Measurements from ENCODE around the gene EEF1AKMT2. TPM values are rescaled to one million over a fixed set of nuclear protein-coding genes. Genes with fewer than 3 reads are reported as not detected.

The EEF1AKMT2 gene
- polyA plus RNA-seq, 1 of the 3 experiments (the other 2 are of a cell fraction), result 14.0 TPM

DNA sequence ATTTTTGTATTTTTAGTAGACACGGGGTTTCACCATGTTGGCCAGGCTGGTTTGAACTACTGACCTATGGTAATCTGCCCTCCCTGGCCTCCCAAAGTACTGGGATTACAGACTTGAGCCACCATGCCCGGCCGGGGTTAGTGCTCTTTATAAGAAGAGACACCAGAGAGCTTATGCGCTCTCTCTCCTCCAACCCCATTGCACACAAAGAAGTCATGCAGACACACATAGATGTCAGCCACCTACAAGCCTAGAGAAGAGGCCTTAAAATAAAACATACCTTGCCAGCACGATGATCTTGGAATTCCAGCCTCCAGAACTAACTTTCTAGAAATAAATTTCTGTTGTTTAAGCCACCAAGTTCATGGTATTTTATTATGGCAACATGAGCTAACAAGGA lies 37.5 kb downstream of the EEF1AKMT2 start (continued):
- TF ChIP-seq TAF1 (IDR thresholded peaks at IDR 0.05; ENCODE audit: borderline replicate concordance, low read depth, low read length), result no peak
- no peak for TF ChIP-seq CHD2 (IDR thresholded peaks at IDR 0.05; ENCODE audit: low read length, partially characterized antibody)
- no peak for TF ChIP-seq RAD21 (IDR thresholded peaks at IDR 0.05; ENCODE audit: low read length)
- TF ChIP-seq, protein P1, sequence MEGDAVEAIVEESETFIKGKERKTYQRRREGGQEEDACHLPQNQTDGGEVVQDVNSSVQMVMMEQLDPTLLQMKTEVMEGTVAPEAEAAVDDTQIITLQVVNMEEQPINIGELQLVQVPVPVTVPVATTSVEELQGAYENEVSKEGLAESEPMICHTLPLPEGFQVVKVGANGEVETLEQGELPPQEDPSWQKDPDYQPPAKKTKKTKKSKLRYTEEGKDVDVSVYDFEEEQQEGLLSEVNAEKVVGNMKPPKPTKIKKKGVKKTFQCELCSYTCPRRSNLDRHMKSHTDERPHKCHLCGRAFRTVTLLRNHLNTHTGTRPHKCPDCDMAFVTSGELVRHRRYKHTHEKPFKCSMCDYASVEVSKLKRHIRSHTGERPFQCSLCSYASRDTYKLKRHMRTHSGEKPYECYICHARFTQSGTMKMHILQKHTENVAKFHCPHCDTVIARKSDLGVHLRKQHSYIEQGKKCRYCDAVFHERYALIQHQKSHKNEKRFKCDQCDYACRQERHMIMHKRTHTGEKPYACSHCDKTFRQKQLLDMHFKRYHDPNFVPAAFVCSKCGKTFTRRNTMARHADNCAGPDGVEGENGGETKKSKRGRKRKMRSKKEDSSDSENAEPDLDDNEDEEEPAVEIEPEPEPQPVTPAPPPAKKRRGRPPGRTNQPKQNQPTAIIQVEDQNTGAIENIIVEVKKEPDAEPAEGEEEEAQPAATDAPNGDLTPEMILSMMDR (IDR thresholded peaks at IDR 0.05), result no peak
- TF ChIP-seq FOXM1 (IDR thresholded peaks at IDR 0.05; ENCODE audit: low read depth), result no peak

DNA sequence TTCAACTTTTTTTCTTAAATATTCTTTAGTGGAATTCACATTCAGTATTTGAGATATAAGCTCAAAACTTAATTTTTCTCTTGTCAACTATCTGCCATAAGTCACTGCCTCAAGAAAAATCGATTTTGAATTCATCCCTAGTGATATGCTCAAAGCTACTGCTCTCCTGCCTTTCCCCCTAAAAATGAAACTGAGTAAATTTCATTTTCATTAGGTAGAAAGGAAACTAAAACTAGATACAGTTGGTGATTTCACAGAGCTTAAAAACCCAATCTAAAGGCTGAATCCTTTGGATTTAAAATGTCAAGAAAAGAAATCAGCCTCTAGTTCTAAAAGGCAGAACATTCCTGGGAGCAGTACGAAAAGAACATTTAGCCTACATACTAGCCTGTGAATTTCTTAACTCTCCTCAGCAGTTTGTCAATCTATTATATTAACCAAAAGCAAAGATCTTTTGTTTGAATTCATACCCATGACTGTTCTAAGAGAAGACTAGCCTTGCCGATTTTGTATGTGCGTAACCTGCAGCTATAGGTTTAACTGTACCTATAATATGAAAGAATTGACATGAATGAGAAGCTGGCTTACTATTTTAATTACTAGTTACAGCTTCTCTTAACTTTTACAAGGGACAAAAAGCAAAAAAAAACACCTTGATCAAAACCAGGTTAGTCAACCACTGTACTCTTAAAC lies 42.6 kb downstream of the EEF1AKMT2 start:
- Histone ChIP-seq H3K9ac (no peak overlapping the region), H3F3A (replicated peaks; ENCODE audit: insufficient read depth) (peaks cover 13% of the 10 kb centered on the region), H3K36me3 (replicated peaks in 1 of 2; ENCODE audit: control insufficient read depth in 1 of 2, insufficient read depth in 2 of 2, low read length in 1 of 2) (peaks cover 9 to 14% of the 10 kb centered on the region in 2 experiments), H3K9me2 (no peaks in the 10 kb centered on the region), H3K27me3 (ENCODE audit: insufficient read depth) (no peaks in the 10 kb centered on the region), H3K4me3 (ENCODE audit: low read depth in 2 of 2, low read length in 1 of 2) (no peak overlapping the region), H3K4me1 (ENCODE audit: control insufficient read depth in 1 of 2, insufficient read depth in 2 of 2, low read depth in 1 of 2, low read length in 1 of 2) (peaks cover 2 to 4% of the 10 kb centered on the region in 2 experiments; a peak in 2 of 4 replicates), H3K4me2 (no peak overlapping the region), H2AFZ (ENCODE audit: low read depth) (no peak overlapping the region), H3K79me2 (ENCODE audit: insufficient read depth) (no peaks in the 10 kb centered on the region), H3K9me3 (no peaks in the 10 kb centered on the region), H4K20me1 (ENCODE audit: insufficient read depth) (no peaks in the 10 kb centered on the region), H3K27ac (ENCODE audit: low read depth in 2 of 2, low read length in 1 of 2) (no peak overlapping the region)
- no peak for DNase-seq
- ChIA-PET POLR2A (no interaction called here), CTCF (interaction anchor here (0.9 to 6.5 kb wide), 5 partner anchors 8 to 219 kb away, joined by 3 to 105 read pairs (median 3); no protein-coding TSS in a partner anchor)
- WGBS (ENCODE audit: low lambda C conversion rate), result 75% methylated on average over 4 of the region's 4 CpGs
- TF ChIP-seq RXRA (IDR thresholded peaks at IDR 0.05; ENCODE audit: borderline replicate concordance, low read depth) (no peak), TEAD4 (IDR thresholded peaks at IDR 0.05; ENCODE audit: borderline replicate concordance, insufficient read depth) (no peak), YY1 (IDR thresholded peaks at IDR 0.05; ENCODE audit: low read depth) (no peak), RAD21 (IDR thresholded peaks at IDR 0.05; ENCODE audit: low read length) (no peak), MXI1 (IDR thresholded peaks at IDR 0.05; ENCODE audit: low read depth, low read length) (no peak), NFIC (IDR thresholded peaks at IDR 0.05; ENCODE audit: borderline replicate concordance) (no peak), FOXJ3 (CRISPR knock-in tag; IDR thresholded peaks at IDR 0.05) (no peak), MEF2A (IDR thresholded peaks at IDR 0.05; ENCODE audit: borderline replicate concordance, low read depth) (no peak), NRF1 (IDR thresholded peaks at IDR 0.05; ENCODE audit: low read depth, low read length) (no peak), JUND (IDR thresholded peaks at IDR 0.05) (no peak), RFX5 (IDR thresholded peaks at IDR 0.05; ENCODE audit: low read length) (no peak), EZH2phosphoT487 (IDR thresholded peaks at IDR 0.05; ENCODE audit: borderline replicate concordance, low read depth) (no peak), FOXM1 (IDR thresholded peaks at IDR 0.05; ENCODE audit: low read depth) (no peak), ELF1 (IDR thresholded peaks at IDR 0.05) (no peak), SIN3A (IDR thresholded peaks at IDR 0.05; ENCODE audit: borderline replicate concordance, low read depth, low read length) (no peak), CHD2 (IDR thresholded peaks at IDR 0.05; ENCODE audit: low read length, partially characterized antibody) (no peak), RCOR1 (IDR thresholded peaks at IDR 0.05; ENCODE audit: low read length) (no peak)
- TF ChIP-seq, protein P2, sequence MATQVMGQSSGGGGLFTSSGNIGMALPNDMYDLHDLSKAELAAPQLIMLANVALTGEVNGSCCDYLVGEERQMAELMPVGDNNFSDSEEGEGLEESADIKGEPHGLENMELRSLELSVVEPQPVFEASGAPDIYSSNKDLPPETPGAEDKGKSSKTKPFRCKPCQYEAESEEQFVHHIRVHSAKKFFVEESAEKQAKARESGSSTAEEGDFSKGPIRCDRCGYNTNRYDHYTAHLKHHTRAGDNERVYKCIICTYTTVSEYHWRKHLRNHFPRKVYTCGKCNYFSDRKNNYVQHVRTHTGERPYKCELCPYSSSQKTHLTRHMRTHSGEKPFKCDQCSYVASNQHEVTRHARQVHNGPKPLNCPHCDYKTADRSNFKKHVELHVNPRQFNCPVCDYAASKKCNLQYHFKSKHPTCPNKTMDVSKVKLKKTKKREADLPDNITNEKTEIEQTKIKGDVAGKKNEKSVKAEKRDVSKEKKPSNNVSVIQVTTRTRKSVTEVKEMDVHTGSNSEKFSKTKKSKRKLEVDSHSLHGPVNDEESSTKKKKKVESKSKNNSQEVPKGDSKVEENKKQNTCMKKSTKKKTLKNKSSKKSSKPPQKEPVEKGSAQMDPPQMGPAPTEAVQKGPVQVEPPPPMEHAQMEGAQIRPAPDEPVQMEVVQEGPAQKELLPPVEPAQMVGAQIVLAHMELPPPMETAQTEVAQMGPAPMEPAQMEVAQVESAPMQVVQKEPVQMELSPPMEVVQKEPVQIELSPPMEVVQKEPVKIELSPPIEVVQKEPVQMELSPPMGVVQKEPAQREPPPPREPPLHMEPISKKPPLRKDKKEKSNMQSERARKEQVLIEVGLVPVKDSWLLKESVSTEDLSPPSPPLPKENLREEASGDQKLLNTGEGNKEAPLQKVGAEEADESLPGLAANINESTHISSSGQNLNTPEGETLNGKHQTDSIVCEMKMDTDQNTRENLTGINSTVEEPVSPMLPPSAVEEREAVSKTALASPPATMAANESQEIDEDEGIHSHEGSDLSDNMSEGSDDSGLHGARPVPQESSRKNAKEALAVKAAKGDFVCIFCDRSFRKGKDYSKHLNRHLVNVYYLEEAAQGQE (IDR thresholded peaks at IDR 0.05; ENCODE audit: low read depth, low read length), result no peak
- TF ChIP-seq, protein P3, sequence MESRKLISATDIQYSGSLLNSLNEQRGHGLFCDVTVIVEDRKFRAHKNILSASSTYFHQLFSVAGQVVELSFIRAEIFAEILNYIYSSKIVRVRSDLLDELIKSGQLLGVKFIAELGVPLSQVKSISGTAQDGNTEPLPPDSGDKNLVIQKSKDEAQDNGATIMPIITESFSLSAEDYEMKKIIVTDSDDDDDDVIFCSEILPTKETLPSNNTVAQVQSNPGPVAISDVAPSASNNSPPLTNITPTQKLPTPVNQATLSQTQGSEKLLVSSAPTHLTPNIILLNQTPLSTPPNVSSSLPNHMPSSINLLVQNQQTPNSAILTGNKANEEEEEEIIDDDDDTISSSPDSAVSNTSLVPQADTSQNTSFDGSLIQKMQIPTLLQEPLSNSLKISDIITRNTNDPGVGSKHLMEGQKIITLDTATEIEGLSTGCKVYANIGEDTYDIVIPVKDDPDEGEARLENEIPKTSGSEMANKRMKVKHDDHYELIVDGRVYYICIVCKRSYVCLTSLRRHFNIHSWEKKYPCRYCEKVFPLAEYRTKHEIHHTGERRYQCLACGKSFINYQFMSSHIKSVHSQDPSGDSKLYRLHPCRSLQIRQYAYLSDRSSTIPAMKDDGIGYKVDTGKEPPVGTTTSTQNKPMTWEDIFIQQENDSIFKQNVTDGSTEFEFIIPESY (IDR thresholded peaks at IDR 0.05; ENCODE audit: borderline replicate concordance, low read depth), result no peak
- TF ChIP-seq, protein P4, sequence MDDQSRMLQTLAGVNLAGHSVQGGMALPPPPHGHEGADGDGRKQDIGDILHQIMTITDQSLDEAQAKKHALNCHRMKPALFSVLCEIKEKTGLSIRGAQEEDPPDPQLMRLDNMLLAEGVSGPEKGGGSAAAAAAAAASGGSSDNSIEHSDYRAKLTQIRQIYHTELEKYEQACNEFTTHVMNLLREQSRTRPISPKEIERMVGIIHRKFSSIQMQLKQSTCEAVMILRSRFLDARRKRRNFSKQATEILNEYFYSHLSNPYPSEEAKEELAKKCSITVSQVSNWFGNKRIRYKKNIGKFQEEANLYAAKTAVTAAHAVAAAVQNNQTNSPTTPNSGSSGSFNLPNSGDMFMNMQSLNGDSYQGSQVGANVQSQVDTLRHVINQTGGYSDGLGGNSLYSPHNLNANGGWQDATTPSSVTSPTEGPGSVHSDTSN (IDR thresholded peaks at IDR 0.05), result no peak

Data from SK-N-SH (cell line).